Measurements from ENCODE around the gene ANKRD27. TPM values are rescaled to one million over a fixed set of nuclear protein-coding genes. Genes with fewer than 3 reads are reported as not detected.

ANKRD27 gene
- polyA plus RNA-seq, 1 donor from 2014 or later: 24.6 TPM

DNA sequence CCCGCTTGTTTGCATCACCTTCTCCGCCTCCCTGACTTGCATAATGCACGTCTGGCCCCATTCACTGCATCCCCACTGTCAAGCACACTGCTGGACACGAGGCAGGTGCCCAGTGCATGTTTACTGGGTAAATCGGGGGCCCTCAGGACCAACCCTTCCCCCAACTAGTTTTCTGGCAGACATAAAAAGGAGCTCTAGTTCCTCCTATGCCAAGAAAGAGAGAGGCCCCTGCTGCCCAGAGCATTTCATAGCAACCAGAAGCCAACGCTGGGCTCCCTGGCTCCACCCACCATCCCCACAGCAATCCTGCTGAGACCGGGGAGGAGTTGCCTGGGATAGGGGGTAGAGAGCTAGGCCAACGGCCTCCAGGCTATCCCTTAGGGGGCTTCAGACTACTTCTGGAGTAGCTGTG is 23.2 kb downstream of the ANKRD27 start:
- Histone ChIP-seq H3K36me3 (ENCODE audit: insufficient read depth, low read length) (no peaks in the 10 kb centered on the region), H3K9ac (ENCODE audit: low read length) (no peak overlapping the region), H3K27ac (ENCODE audit: low read length) (no peak overlapping the region), H3K4me2 (ENCODE audit: low read length) (no peak overlapping the region), H3K9me2 (ENCODE audit: insufficient read depth, low read length) (no peaks in the 10 kb centered on the region), H3F3A (ENCODE audit: insufficient read depth, low read length, poor library complexity, severe bottlenecking) (no peaks in the 10 kb centered on the region), H3K9me3 (ENCODE audit: low read length) (no peaks in the 10 kb centered on the region), H3K79me2 (replicated peaks; ENCODE audit: insufficient read depth, low read length) (no peaks in the 10 kb centered on the region), H3K4me3 (ENCODE audit: low read length) (no peak overlapping the region), H3K27me3 (ENCODE audit: insufficient read depth, low read depth, low read length) (no peaks in the 10 kb centered on the region), H2AFZ (ENCODE audit: low read depth, low read length) (no peak overlapping the region), H4K20me1 (ENCODE audit: insufficient read depth) (no peaks in the 10 kb centered on the region)
- TF ChIP-seq EZH2 (IDR thresholded peaks at IDR 0.05; ENCODE audit: borderline replicate concordance, insufficient read depth, low read length, poor library complexity, severe bottlenecking) (no peak), REST (IDR thresholded peaks at IDR 0.05; ENCODE audit: borderline replicate concordance) (no peak), POLR2AphosphoS5 (IDR thresholded peaks at IDR 0.05) (no peak), CTCF (IDR thresholded peaks at IDR 0.05; ENCODE audit: poor library complexity, severe bottlenecking) (no peak)

GRCh38 chr19:32650671-32651070 is 24.3 kb downstream of the ANKRD27 start:
- Histone ChIP-seq H3K9ac (ENCODE audit: low read length) (no peak overlapping the region), H3K4me3 (ENCODE audit: low read length) (no peak overlapping the region), H3K27ac (ENCODE audit: low read length) (no peak overlapping the region), H3K27me3 (ENCODE audit: insufficient read depth, low read depth, low read length) (no peaks in the 10 kb centered on the region), H3K9me3 (ENCODE audit: low read length) (no peaks in the 10 kb centered on the region), H4K20me1 (ENCODE audit: insufficient read depth) (no peaks in the 10 kb centered on the region), H3K79me2 (replicated peaks; ENCODE audit: insufficient read depth, low read length) (no peaks in the 10 kb centered on the region), H3F3A (ENCODE audit: insufficient read depth, low read length, poor library complexity, severe bottlenecking) (no peaks in the 10 kb centered on the region), H3K36me3 (ENCODE audit: insufficient read depth, low read length) (no peaks in the 10 kb centered on the region), H2AFZ (ENCODE audit: low read depth, low read length) (no peak overlapping the region), H3K4me2 (ENCODE audit: low read length) (no peak overlapping the region), H3K9me2 (ENCODE audit: insufficient read depth, low read length) (no peaks in the 10 kb centered on the region)
- no peak for TF ChIP-seq EP300 (conservative IDR thresholded peaks at IDR 0.05; ENCODE audit: poor library complexity, severe bottlenecking)
- no peak for TF ChIP-seq MXI1 (conservative IDR thresholded peaks at IDR 0.05; ENCODE audit: poor library complexity, severe bottlenecking)
- TF ChIP-seq TAF1 (IDR thresholded peaks at IDR 0.05; ENCODE audit: low read depth): no peak
- TF ChIP-seq EZH2 (IDR thresholded peaks at IDR 0.05; ENCODE audit: borderline replicate concordance, insufficient read depth, low read length, poor library complexity, severe bottlenecking): no peak
- no peak for TF ChIP-seq POLR2AphosphoS5 (IDR thresholded peaks at IDR 0.05)
- TF ChIP-seq REST (IDR thresholded peaks at IDR 0.05; ENCODE audit: borderline replicate concordance): no peak
- TF ChIP-seq SMC3 (conservative IDR thresholded peaks at IDR 0.05; ENCODE audit: poor library complexity): no peak
- TF ChIP-seq RAD21 (conservative IDR thresholded peaks at IDR 0.05): no peak
- no peak for TF ChIP-seq CTCF (IDR thresholded peaks at IDR 0.05; ENCODE audit: poor library complexity, severe bottlenecking)

All from neural cell (in vitro differentiated cells).